GM21576 (cell line): Measurements from ENCODE around the gene ZNF324.
A peak's percentile ranks its signal among the peaks of the same experiment; 100 is the strongest.
"Not testable (repeated sequence)": the region's sequence is repeated elsewhere in the genome, so short reads cannot be mapped to it uniquely, and the experiment has no call there.

ENCODE experiments used
- ATAC-seq: cut with Tn5 transposase; IDR thresholded peaks from one replicate; pipeline ENCODE4 v1.9.1; 2021; ENCODE audit warnings: mild to moderate bottlenecking, moderate library complexity; ENCODE audit not compliant: unreplicated experiment

Gene ZNF324

GRCh38 chr19:58498316-58499020, 31.6 kb downstream of the ZNF324 start:
- ATAC-seq: no peak

GRCh38 chr19:58499021-58499927, 32.4 kb downstream of the ZNF324 start:
- peak; percentile 81 for ATAC-seq

- no peak for ATAC-seq
Observed at GRCh38 chr19:58500242-58500641, 33.4 kb downstream of the ZNF324 start.

- not testable (repeated sequence) for ATAC-seq
Observed at GRCh38 chr19:58507602-58508223, 40.8 kb downstream of the ZNF324 start.

GRCh38 chr19:58509731-58510083, 42.8 kb downstream of the ZNF324 start:
- ATAC-seq: no peak

- no peak for ATAC-seq
Observed at GRCh38 chr19:58510084-58510862, 43.4 kb downstream of the ZNF324 start.

- ATAC-seq: no peak
Observed at GRCh38 chr19:58511353-58512208, 44.7 kb downstream of the ZNF324 start, which contains the start of gene SLC27A5. Gene SLC27A5 (minus strand): TSS chr19:58511992. CDS start chr19:58511955, 37 bp downstream.

GRCh38 chr19:58513213-58513693, 46.4 kb downstream of the ZNF324 start:
- ATAC-seq: no peak

GRCh38 chr19:58513694-58514563, 47.0 kb downstream of the ZNF324 start:
- peak; percentile 71 for ATAC-seq

GRCh38 chr19:58514564-58515022, 47.7 kb downstream of the ZNF324 start:
- no peak for ATAC-seq

- ATAC-seq: no peak
Observed at GRCh38 chr19:58515259-58515658, 48.4 kb downstream of the ZNF324 start.

GRCh38 chr19:58516246-58516836, 49.5 kb downstream of the ZNF324 start:
- no peak for ATAC-seq

- no peak for ATAC-seq
Observed at GRCh38 chr19:58516964-58517833, 50.3 kb downstream of the ZNF324 start.

GRCh38 chr19:58518256-58519086, 51.6 kb downstream of the ZNF324 start:
- ATAC-seq: no peak

GRCh38 chr19:58519087-58519354, 52.1 kb downstream of the ZNF324 start:
- no peak for ATAC-seq

GRCh38 chr19:58519355-58520256, 52.7 kb downstream of the ZNF324 start, which contains the start of gene ZBTB45:
Gene ZBTB45 (minus strand): TSS chr19:58519810. CDS start chr19:58517673, 2,137 bp downstream.
- ATAC-seq: peak; percentile 74
